GM10266 (cell line): Measurements from ENCODE around the gene CIBAR2.
"Not testable (repeated sequence)": the region's sequence is repeated elsewhere in the genome, so short reads cannot be mapped to it uniquely, and the experiment has no call there.

Source experiments
- DNase-seq: peaks from one replicate; pipeline ENCODE4 v3.0.0; 2012; ENCODE audit errors: extremely low spot score
- CTCF ChIP-seq: IDR thresholded peaks from 2 replicates; pipeline ENCODE4 v1.5.1; 2012; ENCODE audit warnings: mild to moderate bottlenecking, low read depth; ENCODE audit not compliant: control insufficient read depth, insufficient read depth; ENCODE audit errors: missing control alignments

Gene CIBAR2

DNA sequence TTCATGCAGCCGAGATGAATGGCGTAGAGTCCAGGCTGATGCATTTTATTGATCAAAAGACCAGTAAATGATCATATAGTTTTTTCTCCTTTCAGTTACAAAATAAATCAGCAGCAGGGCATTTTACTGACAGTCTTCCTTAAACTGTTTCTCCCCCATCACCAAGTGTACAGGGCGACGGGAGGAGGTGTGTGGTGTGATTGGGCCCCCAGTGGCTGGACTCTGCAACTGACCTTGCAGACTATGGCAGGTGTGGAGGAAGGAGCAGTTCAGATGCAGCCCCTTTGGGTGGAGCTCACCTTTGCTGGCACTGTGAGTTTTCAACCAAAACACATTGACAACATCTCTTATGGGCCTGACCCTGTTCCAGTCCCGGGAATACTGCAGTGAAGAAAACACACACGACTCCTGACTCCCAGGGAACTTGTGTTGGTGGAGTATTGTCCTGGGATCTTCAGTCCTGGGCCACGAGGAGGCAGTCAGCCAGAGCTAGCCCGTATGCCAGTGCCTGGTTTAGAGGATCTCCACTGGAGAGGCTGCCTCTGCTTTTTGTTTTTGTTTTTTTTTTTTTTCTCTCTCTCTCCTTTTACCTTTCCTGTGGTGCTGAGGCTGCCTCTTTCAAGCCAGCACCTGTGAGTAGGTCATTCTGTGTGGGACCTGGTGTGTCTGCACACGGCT, 54.9 kb downstream of the CIBAR2 start:
- DNase-seq: no peak
- TF ChIP-seq CTCF: peak; percentile 27

GRCh38 chr16:85056211-85056748, 56.0 kb downstream of the CIBAR2 start:
- peak; percentile 32 for DNase-seq
- peak; percentile 49 for TF ChIP-seq CTCF

GRCh38 chr16:85055493-85056210, 56.6 kb downstream of the CIBAR2 start:
- peak; percentile 68 for DNase-seq
- TF ChIP-seq CTCF: no peak

- DNase-seq: no peak
- TF ChIP-seq CTCF: no peak
These were observed 57.3 kb downstream of the CIBAR2 start for GRCh38 chr16:85054948-85055492.

GRCh38 chr16:85054321-85054720, 58.0 kb downstream of the CIBAR2 start:
- not testable (repeated sequence) for DNase-seq

- no peak for DNase-seq
- no peak for TF ChIP-seq CTCF
These were observed 59.7 kb downstream of the CIBAR2 start for GRCh38 chr16:85052536-85052935.

DNA sequence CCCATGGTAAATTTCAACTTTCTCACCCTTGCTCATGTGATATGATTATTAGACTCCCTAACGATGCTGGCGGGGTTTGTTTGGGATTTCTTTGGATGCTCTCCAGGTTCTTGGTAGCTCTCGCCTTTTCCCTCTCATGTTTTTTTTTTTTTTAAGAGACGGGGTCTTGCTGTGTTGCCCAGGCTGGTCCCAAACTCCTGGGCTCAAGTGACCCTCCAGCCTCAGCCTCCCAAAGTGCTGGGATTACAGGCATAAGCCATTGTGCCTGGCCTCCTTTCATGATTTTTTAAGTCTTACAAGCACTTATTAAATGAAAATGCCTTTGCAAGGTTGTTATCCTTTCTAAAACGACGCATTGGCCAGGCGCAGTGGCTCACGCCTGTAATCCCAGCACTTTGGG, 60.6 kb downstream of the CIBAR2 start:
- TF ChIP-seq CTCF: no peak
- no peak for DNase-seq
